ENCODE measurements around the gene CCSER1. TPM values are rescaled to one million over a fixed set of nuclear protein-coding genes. Genes with fewer than 3 reads are reported as not detected.

The CCSER1 gene
- total RNA-seq, 2 experiments from 2014 or later, result not detected

DNA sequence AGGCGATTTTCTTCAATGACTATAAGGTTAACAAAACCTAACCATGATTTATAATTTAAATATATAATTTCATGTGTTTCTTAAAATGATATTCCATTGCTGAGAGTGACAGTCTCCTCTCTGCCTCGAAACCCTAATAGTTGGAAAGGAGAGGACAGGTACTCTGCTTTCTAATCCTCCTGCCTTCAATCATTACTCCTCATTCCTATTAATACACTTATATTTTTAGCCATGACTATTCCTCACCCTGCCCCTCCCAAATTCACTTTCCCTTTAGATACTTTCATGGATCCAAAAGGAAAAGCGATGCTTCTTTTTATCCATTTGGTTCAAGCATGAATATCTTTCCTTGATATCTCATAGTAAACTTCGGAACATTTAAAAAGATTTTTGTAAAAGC is 418.2 kb downstream of the CCSER1 start:
- CTCF ChIA-PET (ENCODE audit: unreplicated experiment), result no interaction called here
- Histone ChIP-seq H3K4me2 (ENCODE audit: low read length) (no peak overlapping the region), H3K4me1 (ENCODE audit: insufficient read depth, low read length, poor library complexity, severe bottlenecking) (no peaks in the 10 kb centered on the region), H3K36me3 (ENCODE audit: insufficient read depth, low read length) (no peaks in the 10 kb centered on the region), H2AFZ (ENCODE audit: low read length) (no peak overlapping the region), H3K4me3 (ENCODE audit: low read depth, low read length, poor library complexity, severe bottlenecking) (no peak overlapping the region), H3K9me2 (ENCODE audit: insufficient read depth, low read length) (no peaks in the 10 kb centered on the region), H3K79me2 (ENCODE audit: insufficient read depth, low read depth, low read length) (no peaks in the 10 kb centered on the region), H3K27ac (ENCODE audit: low read depth, low read length, poor library complexity, severe bottlenecking) (no peak overlapping the region), H3K9me3 (ENCODE audit: low read length) (no peaks in the 10 kb centered on the region), H4K20me1 (ENCODE audit: insufficient read depth, low read length) (no peaks in the 10 kb centered on the region)
- POLR2A ChIA-PET, result no interaction called here
- no peak for TF ChIP-seq EZH2phosphoT487 (IDR thresholded peaks at IDR 0.05; ENCODE audit: borderline replicate concordance, low read depth, low read length)
- TF ChIP-seq, protein P1, sequence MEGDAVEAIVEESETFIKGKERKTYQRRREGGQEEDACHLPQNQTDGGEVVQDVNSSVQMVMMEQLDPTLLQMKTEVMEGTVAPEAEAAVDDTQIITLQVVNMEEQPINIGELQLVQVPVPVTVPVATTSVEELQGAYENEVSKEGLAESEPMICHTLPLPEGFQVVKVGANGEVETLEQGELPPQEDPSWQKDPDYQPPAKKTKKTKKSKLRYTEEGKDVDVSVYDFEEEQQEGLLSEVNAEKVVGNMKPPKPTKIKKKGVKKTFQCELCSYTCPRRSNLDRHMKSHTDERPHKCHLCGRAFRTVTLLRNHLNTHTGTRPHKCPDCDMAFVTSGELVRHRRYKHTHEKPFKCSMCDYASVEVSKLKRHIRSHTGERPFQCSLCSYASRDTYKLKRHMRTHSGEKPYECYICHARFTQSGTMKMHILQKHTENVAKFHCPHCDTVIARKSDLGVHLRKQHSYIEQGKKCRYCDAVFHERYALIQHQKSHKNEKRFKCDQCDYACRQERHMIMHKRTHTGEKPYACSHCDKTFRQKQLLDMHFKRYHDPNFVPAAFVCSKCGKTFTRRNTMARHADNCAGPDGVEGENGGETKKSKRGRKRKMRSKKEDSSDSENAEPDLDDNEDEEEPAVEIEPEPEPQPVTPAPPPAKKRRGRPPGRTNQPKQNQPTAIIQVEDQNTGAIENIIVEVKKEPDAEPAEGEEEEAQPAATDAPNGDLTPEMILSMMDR (conservative IDR thresholded peaks at IDR 0.05; ENCODE audit: low read length), result no peak
- DNase-seq (ENCODE audit: low spot score), result no peak
- BruUV-seq (replicated peaks), result no TSS peak
- intact Hi-C loops (cut with micrococcal nuclease; ENCODE audit: unreplicated experiment), result no loop called here

DNA sequence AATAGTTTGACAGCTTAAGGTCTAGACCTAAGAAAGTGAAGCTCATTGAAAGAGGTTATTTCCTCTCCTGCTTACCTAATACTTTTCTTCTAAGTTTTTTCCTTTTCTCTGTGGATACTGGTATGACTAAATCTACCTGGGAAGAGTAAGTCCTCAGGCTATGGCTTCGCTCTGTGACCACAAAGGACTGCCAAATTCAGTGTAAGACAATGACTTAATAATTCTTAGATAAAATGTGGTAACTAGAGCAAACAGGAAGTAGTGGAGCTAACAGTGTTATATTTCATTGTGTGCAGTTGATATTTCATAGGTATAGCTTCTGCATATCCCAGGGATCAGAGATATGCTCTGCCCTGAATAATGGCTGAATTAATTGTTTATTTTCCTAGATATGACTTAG is 418.9 kb downstream of the CCSER1 start:
- no peak overlapping the region for H3K27ac ChIP-seq (ENCODE audit: low read depth, low read length, poor library complexity, severe bottlenecking)
- no peaks in the 10 kb centered on the region for H3K4me1 ChIP-seq (ENCODE audit: insufficient read depth, low read length, poor library complexity, severe bottlenecking)
- ChIA-PET POLR2A (no interaction called here), CTCF (ENCODE audit: unreplicated experiment) (no interaction called here)
- H4K20me1 ChIP-seq (ENCODE audit: insufficient read depth, low read length), result no peaks in the 10 kb centered on the region
- H2AFZ ChIP-seq (ENCODE audit: low read length), result no peak overlapping the region
- no peaks in the 10 kb centered on the region for H3K9me3 ChIP-seq (ENCODE audit: low read length)
- TF ChIP-seq, protein P1 (conservative IDR thresholded peaks at IDR 0.05; ENCODE audit: low read length), result no peak
- TF ChIP-seq EZH2phosphoT487 (IDR thresholded peaks at IDR 0.05; ENCODE audit: borderline replicate concordance, low read depth, low read length), result no peak
- BruUV-seq (replicated peaks), result no TSS peak
- no peak overlapping the region for H3K4me2 ChIP-seq (ENCODE audit: low read length)
- DNase-seq (ENCODE audit: low spot score), result no peak
- no peaks in the 10 kb centered on the region for H3K9me2 ChIP-seq (ENCODE audit: insufficient read depth, low read length)
- intact Hi-C loops (cut with micrococcal nuclease; ENCODE audit: unreplicated experiment), result no loop called here
- H3K36me3 ChIP-seq (ENCODE audit: insufficient read depth, low read length), result no peaks in the 10 kb centered on the region
- H3K4me3 ChIP-seq (ENCODE audit: low read depth, low read length, poor library complexity, severe bottlenecking), result no peak overlapping the region
- no peaks in the 10 kb centered on the region for H3K79me2 ChIP-seq (ENCODE audit: insufficient read depth, low read depth, low read length)

DNA sequence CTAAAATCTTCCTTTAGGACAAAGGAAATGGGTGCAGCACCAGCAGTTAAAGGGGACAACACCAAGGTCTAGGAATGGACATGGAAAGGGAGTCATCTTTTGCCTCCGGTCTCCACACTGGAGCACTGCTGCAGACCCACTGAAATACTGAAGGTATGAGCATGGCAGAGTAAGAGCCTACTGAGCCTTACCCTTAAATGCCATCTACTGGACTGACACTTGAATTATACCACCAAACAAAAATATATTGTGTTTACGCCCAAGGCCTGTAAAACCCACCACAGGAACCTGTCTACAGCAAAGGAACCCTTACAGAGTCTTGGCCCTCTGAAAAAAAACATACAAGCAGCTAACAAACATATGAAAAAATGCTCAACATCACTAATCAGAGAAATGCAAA is 443.4 kb downstream of the CCSER1 start:
- intact Hi-C loops (cut with micrococcal nuclease; ENCODE audit: unreplicated experiment), result no loop called here
- Histone ChIP-seq H3K9me2 (ENCODE audit: insufficient read depth, low read length) (no peaks in the 10 kb centered on the region), H3K79me2 (ENCODE audit: insufficient read depth, low read depth, low read length) (no peaks in the 10 kb centered on the region), H3K27ac (ENCODE audit: low read depth, low read length, poor library complexity, severe bottlenecking) (no peak overlapping the region), H3K4me2 (ENCODE audit: low read length) (no peak overlapping the region), H3K36me3 (ENCODE audit: insufficient read depth, low read length) (no peaks in the 10 kb centered on the region), H3K4me3 (ENCODE audit: low read depth, low read length, poor library complexity, severe bottlenecking) (no peak overlapping the region), H3K4me1 (ENCODE audit: insufficient read depth, low read length, poor library complexity, severe bottlenecking) (no peaks in the 10 kb centered on the region), H4K20me1 (ENCODE audit: insufficient read depth, low read length) (no peaks in the 10 kb centered on the region), H2AFZ (ENCODE audit: low read length) (no peak overlapping the region), H3K9me3 (ENCODE audit: low read length) (no peaks in the 10 kb centered on the region)
- no peak for DNase-seq (ENCODE audit: low spot score)
- POLR2A ChIA-PET, result no interaction called here
- CTCF ChIA-PET (ENCODE audit: unreplicated experiment), result no interaction called here
- BruUV-seq (replicated peaks), result no TSS peak
- no peak for TF ChIP-seq EZH2phosphoT487 (IDR thresholded peaks at IDR 0.05; ENCODE audit: borderline replicate concordance, low read depth, low read length)
- TF ChIP-seq, protein P1 (conservative IDR thresholded peaks at IDR 0.05; ENCODE audit: low read length), result no peak
